ENCODE data around the gene FAM124B. TPM values are rescaled to one million over a fixed set of nuclear protein-coding genes. Genes with fewer than 3 reads are reported as not detected.

FAM124B gene
- total RNA-seq, 1 experiment from 2014 or later, result 0.83 TPM

DNA sequence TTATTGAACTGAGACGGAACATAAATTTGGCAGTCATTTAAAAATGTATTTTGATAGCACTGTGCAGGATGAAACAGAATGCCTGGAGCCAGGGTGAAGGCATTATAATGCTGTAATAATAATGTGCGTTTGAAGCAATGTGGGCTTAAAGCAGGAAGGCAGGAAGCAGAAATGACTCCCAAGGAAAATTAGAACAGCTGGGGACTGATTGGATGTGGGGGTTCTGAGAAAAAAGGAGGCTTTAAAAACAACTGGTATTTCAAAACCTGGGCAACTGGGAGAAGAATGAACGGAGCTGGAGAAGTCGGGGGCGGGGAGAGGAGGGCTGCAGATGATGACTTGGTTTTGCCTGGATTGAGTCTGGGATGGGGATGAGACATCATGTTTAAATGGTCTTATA is 12.6 kb downstream of the FAM124B start:
- Histone ChIP-seq H3K79me2 (ENCODE audit: insufficient read depth, low read length) (no peaks in the 10 kb centered on the region), H3K9me3 (ENCODE audit: control insufficient read depth, low read depth, low read length) (no peaks in the 10 kb centered on the region), H3K56ac (ENCODE audit: insufficient read length, low read depth, low read length) (no peak overlapping the region), H3K79me1 (ENCODE audit: insufficient read depth, low read depth, low read length, poor library complexity, severe bottlenecking) (no peaks in the 10 kb centered on the region), H3K23me2 (ENCODE audit: insufficient read length, low read depth, low read length, poor library complexity, severe bottlenecking) (no peaks in the 10 kb centered on the region), H2BK15ac (ENCODE audit: low read depth, low read length) (no peak overlapping the region), H2AFZ (ENCODE audit: low read length) (no peak overlapping the region), H2AK5ac (ENCODE audit: insufficient read length, low read length) (no peak overlapping the region), H3K27me3 (ENCODE audit: insufficient read depth, low read length) (no peaks in the 10 kb centered on the region), H3K4me1 (ENCODE audit: insufficient read depth, low read length) (no peaks in the 10 kb centered on the region; the same call in 1 of the 2 replicates), H2BK20ac (ENCODE audit: low read depth, low read length, poor library complexity, severe bottlenecking) (no peak overlapping the region), H2BK12ac (ENCODE audit: insufficient read length, low read depth, low read length) (no peak overlapping the region), H4K5ac (ENCODE audit: insufficient read length, low read depth, low read length) (no peak overlapping the region), H3K27ac (ENCODE audit: insufficient read length, low read depth, low read length) (no peak overlapping the region), H3K9ac (ENCODE audit: extremely low read depth, insufficient read length, low read length) (no peak overlapping the region), H2BK5ac (ENCODE audit: insufficient read length, low read length) (no peak overlapping the region), H4K8ac (replicated peaks; ENCODE audit: insufficient read length, low read depth, low read length) (no peak overlapping the region), H3K4me2 (ENCODE audit: insufficient read depth, insufficient read length, low read length) (no peak overlapping the region), H3K4ac (ENCODE audit: low read depth, low read length) (no peak overlapping the region), H3T11ph (ENCODE audit: low read length) (no peak overlapping the region), H4K91ac (ENCODE audit: insufficient read length, low read depth, low read length) (no peak overlapping the region), H3K14ac (ENCODE audit: insufficient read depth, low read length) (no peak overlapping the region), H4K20me1 (ENCODE audit: control insufficient read depth, insufficient read depth, insufficient read length) (no peaks in the 10 kb centered on the region), H3K23ac (ENCODE audit: insufficient read length, low read depth, low read length) (no peak overlapping the region), H3K18ac (ENCODE audit: insufficient read length, low read depth, low read length) (no peak overlapping the region), H2BK120ac (ENCODE audit: low read depth, low read length, poor library complexity, severe bottlenecking) (no peak overlapping the region)
- no peak overlapping the region for H3K4me3 Mint-ChIP-seq
- no CpG with 5 or more reads among the region's 5 CpGs for WGBS (ENCODE audit: extremely low coverage, insufficient read length, low lambda C conversion rate)
- peaks cover 7 to 14% of the 10 kb centered on the region in 2 experiments for H3K4me1 Mint-ChIP-seq
- H3K9me3 Mint-ChIP-seq, result no peaks in the 10 kb centered on the region
- H3K36me3 Mint-ChIP-seq (ENCODE audit: insufficient read depth in 1 of 3, low read depth in 3 of 3), result peaks cover 0 to 2% (median 0%) of the 10 kb centered on the region in 3 experiments; a peak in 1 of 7 replicates
- 0 out of 7 replicates have a peak overlapping the region, but pooled peaks of 1 of the 3 experiments have one; percentile 6 for H3K27ac Mint-ChIP-seq
- peaks cover 2% of the 10 kb centered on the region; the same call in 1 of the 2 replicates for H3K27me3 Mint-ChIP-seq (ENCODE audit: low read depth)
- no peak for DNase-seq
- TF ChIP-seq, protein P1, sequence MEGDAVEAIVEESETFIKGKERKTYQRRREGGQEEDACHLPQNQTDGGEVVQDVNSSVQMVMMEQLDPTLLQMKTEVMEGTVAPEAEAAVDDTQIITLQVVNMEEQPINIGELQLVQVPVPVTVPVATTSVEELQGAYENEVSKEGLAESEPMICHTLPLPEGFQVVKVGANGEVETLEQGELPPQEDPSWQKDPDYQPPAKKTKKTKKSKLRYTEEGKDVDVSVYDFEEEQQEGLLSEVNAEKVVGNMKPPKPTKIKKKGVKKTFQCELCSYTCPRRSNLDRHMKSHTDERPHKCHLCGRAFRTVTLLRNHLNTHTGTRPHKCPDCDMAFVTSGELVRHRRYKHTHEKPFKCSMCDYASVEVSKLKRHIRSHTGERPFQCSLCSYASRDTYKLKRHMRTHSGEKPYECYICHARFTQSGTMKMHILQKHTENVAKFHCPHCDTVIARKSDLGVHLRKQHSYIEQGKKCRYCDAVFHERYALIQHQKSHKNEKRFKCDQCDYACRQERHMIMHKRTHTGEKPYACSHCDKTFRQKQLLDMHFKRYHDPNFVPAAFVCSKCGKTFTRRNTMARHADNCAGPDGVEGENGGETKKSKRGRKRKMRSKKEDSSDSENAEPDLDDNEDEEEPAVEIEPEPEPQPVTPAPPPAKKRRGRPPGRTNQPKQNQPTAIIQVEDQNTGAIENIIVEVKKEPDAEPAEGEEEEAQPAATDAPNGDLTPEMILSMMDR (conservative IDR thresholded peaks at IDR 0.05), result no peak
